Panc1 (cell line): Measurements from ENCODE around the gene AGAP1. TPM values are rescaled to one million over a fixed set of nuclear protein-coding genes. Genes with fewer than 3 reads are reported as not detected.
"Not testable (repeated sequence)": the region's sequence is repeated elsewhere in the genome, so short reads cannot be mapped to it uniquely, and the experiment has no call there.

ENCODE experiments used
- ATAC-seq: fragments of 200-7000 bp; cut with Tn5 transposase; 2 replicates; pipeline ENCODE4 v1.9.1; 2020; ENCODE audit warnings: mild to moderate bottlenecking, moderate library complexity
- BruUV-seq: library from RNA; stranded (reverse); fragments of 400-500 nt; replicated peaks from 2 replicates; lab custom pipeline; 2021; lab: Mats Ljungman, UMichigan
- CTCF ChIA-PET: fragments of 300-600 bp; sonication (Branson Sonifier 250); formaldehyde crosslinking; loops from one replicate; lab custom pipeline; 2022; ENCODE audit warnings: antibody characterized with exemption; lab: Charles Lee
- POLR2A ChIA-PET: fragments of 300-600 bp; sonication (Branson Sonifier 250); formaldehyde crosslinking; loops from one replicate; lab custom pipeline; 2022; ENCODE audit warnings: antibody characterized with exemption; lab: Charles Lee
- DNase-seq: peaks from one replicate; pipeline ENCODE4 v3.0.0-alpha.2; 2010; ENCODE audit warnings: low read depth, low spot score
- H3K27ac ChIP-seq: 2 replicates; pipeline ENCODE4 v1.5.1; 2011; ENCODE audit warnings: mild to moderate bottlenecking, low read length, inconsistent platforms
- H3K27me3 ChIP-seq: fragments of 200-500 bp; sonication (Bioruptor generic); 2 replicates; pipeline ENCODE4 v1.6.0; 2014; ENCODE audit warnings: low read length, inconsistent platforms; ENCODE audit not compliant: control insufficient read depth, insufficient read depth
- H3K36me3 ChIP-seq: fragments of 200-500 bp; sonication (Bioruptor generic); 2 replicates; pipeline ENCODE4 v1.5.1; 2014; ENCODE audit warnings: inconsistent platforms, mild to moderate bottlenecking, low read length, moderate library complexity; ENCODE audit not compliant: control insufficient read depth, insufficient read depth
- H3K4me1 ChIP-seq: 2 replicates; pipeline ENCODE4 v1.5.1; 2011; ENCODE audit warnings: inconsistent platforms, mild to moderate bottlenecking, low read length, moderate library complexity; ENCODE audit not compliant: control insufficient read depth, insufficient read depth
- H3K4me3 ChIP-seq, 2 experiments: 2 replicates each; pipeline ENCODE4 v1.5.1; 2011 to 2012; ENCODE audit warnings: low read depth in 2 of 2, low read length in 2 of 2, mild to moderate bottlenecking in 2 of 2, inconsistent platforms in 1 of 2, moderate library complexity in 1 of 2
- H3K9me3 ChIP-seq: fragments of 200-500 bp; sonication (Bioruptor generic); 2 replicates; pipeline ENCODE4 v1.5.1; 2014; ENCODE audit warnings: low read depth, mild to moderate bottlenecking, inconsistent platforms, low read length, moderate library complexity; ENCODE audit not compliant: control insufficient read depth, insufficient read depth
- CTCF ChIP-seq: fragments of 450-650 bp; IDR thresholded peaks from 2 replicates; pipeline ENCODE4 v1.5.1; 2017; ENCODE audit warnings: mild to moderate bottlenecking
- POLR2AphosphoS5 ChIP-seq: IDR thresholded peaks from 2 replicates; pipeline ENCODE4 v1.6.1; 2012; ENCODE audit warnings: mild to moderate bottlenecking, low read depth, low read length, moderate library complexity
- SIN3A ChIP-seq: IDR thresholded peaks from 2 replicates; pipeline ENCODE4 v1.6.1; 2012; ENCODE audit warnings: low read depth, mild to moderate bottlenecking, low read length, moderate library complexity, borderline replicate concordance; ENCODE audit not compliant: insufficient read depth
- TCF7L2 ChIP-seq: IDR thresholded peaks from 2 replicates; pipeline ENCODE4 v1.6.1; 2011; ENCODE audit warnings: mild to moderate bottlenecking, low read depth, low read length, inconsistent platforms
- in situ Hi-C: cut with HindIII; loops from 2 replicates; pipeline ENCODE4 v1.10.0; 2016; ENCODE audit warnings: low sequenced_read_pairs, low pct_unique_long_range_greater_than_20kb
- intact Hi-C: fragments of 100-400 bp; cut with micrococcal nuclease; formaldehyde crosslinking; loops from one replicate; pipeline ENCODE4 v1.10.0; 2022; ENCODE audit not compliant: unreplicated experiment
- total RNA-seq: library from RNA; stranded (reverse); gene quantifications from one replicate; pipeline ENCODE4 v1.2.1, GENCODE V29; 2021; ENCODE audit not compliant: unreplicated experiment
- TF ChIP-seq, protein P1 (sequence below), 2 experiments: IDR thresholded peaks; 2 replicates each; pipeline ENCODE4 v1.6.1; 2011 to 2012; ENCODE audit warnings: low read depth in 2 of 2, control low read depth in 1 of 2, low read length in 1 of 2, mild to moderate bottlenecking in 1 of 2, moderate library complexity in 1 of 2; ENCODE audit not compliant: insufficient read depth in 1 of 2

Gene AGAP1
- total RNA-seq, 1 experiment from 2014 or later: 38.9 TPM

GRCh38 chr2:235946590-235946989 lies 452.7 kb downstream of the AGAP1 start:
- no TSS peak for BruUV-seq
- Histone ChIP-seq H3K36me3 (no peaks in the 10 kb centered on the region), H3K27ac (no peak overlapping the region), H3K9me3 (no peaks in the 10 kb centered on the region), H3K27me3 (no peaks in the 10 kb centered on the region), H3K4me1 (no peaks in the 10 kb centered on the region), H3K4me3 (no peak overlapping the region)
- intact Hi-C loops: no loop called here
- ATAC-seq: no peak
- ChIA-PET POLR2A (no interaction called here), CTCF (no interaction called here)
- in situ Hi-C loops: no loop called here
- TF ChIP-seq TCF7L2 (no peak), SIN3A (no peak), POLR2AphosphoS5 (no peak), CTCF (no peak)
- TF ChIP-seq, protein P1, sequence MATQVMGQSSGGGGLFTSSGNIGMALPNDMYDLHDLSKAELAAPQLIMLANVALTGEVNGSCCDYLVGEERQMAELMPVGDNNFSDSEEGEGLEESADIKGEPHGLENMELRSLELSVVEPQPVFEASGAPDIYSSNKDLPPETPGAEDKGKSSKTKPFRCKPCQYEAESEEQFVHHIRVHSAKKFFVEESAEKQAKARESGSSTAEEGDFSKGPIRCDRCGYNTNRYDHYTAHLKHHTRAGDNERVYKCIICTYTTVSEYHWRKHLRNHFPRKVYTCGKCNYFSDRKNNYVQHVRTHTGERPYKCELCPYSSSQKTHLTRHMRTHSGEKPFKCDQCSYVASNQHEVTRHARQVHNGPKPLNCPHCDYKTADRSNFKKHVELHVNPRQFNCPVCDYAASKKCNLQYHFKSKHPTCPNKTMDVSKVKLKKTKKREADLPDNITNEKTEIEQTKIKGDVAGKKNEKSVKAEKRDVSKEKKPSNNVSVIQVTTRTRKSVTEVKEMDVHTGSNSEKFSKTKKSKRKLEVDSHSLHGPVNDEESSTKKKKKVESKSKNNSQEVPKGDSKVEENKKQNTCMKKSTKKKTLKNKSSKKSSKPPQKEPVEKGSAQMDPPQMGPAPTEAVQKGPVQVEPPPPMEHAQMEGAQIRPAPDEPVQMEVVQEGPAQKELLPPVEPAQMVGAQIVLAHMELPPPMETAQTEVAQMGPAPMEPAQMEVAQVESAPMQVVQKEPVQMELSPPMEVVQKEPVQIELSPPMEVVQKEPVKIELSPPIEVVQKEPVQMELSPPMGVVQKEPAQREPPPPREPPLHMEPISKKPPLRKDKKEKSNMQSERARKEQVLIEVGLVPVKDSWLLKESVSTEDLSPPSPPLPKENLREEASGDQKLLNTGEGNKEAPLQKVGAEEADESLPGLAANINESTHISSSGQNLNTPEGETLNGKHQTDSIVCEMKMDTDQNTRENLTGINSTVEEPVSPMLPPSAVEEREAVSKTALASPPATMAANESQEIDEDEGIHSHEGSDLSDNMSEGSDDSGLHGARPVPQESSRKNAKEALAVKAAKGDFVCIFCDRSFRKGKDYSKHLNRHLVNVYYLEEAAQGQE (IDR thresholded peaks at IDR 0.05; ENCODE audit: insufficient read depth in 1 of 2, low read depth in 2 of 2, low read length in 1 of 2): no peak
- DNase-seq: no peak

DNA sequence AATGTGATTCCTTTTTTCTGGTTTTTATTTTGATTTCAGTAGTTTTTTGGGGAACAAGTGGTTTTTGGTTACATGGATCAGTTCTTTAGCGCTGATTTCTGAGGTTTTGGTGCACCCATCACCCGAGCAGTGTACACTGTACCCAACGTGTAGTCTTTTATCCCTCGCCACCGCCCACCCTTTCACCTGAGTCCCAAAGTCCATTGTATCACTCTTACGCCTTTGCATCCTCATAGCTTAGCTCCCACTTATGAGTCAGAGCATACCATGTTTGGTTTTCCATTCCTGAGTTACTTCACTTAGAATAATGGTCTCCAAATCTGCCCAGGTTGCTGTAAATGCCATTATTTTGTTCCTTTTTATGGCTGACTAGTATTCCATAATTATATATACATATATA lies 453.2 kb downstream of the AGAP1 start:
- H3K4me1 ChIP-seq, intact Hi-C loops, H3K27ac ChIP-seq, H3K9me3 ChIP-seq, BruUV-seq, CTCF ChIA-PET, in situ Hi-C loops, H3K27me3 ChIP-seq, ATAC-seq, POLR2A ChIA-PET, H3K36me3 ChIP-seq, H3K4me3 ChIP-seq, DNase-seq: not testable (repeated sequence)

- DNase-seq (no peak), ATAC-seq (no peak; the same call in 1 of the 2 replicates)
- no TSS peak for BruUV-seq
- ChIA-PET CTCF (interaction anchor here (0.7 kb wide), 1 partner anchor 14 kb away, joined by 6 read pairs; no protein-coding TSS in a partner anchor), POLR2A (no interaction called here)
- Histone ChIP-seq H3K36me3 (no peaks in the 10 kb centered on the region), H3K27me3 (no peaks in the 10 kb centered on the region), H3K4me1 (no peaks in the 10 kb centered on the region), H3K27ac (no peak overlapping the region), H3K4me3 (no peak overlapping the region), H3K9me3 (no peaks in the 10 kb centered on the region)
- intact Hi-C loops (no loop called here), in situ Hi-C loops (no loop called here)
- no peak for TF ChIP-seq CTCF
- TF ChIP-seq, protein P1 (IDR thresholded peaks at IDR 0.05; ENCODE audit: insufficient read depth in 1 of 2, low read depth in 2 of 2, low read length in 1 of 2): no peak
- no peak for TF ChIP-seq TCF7L2
- TF ChIP-seq POLR2AphosphoS5: no peak
- TF ChIP-seq SIN3A: no peak
Measured at GRCh38 chr2:235949567-235950472, 456.0 kb downstream of the AGAP1 start.
